Measurements from ENCODE around the gene MT1M. TPM values are rescaled to one million over a fixed set of nuclear protein-coding genes. Genes with fewer than 3 reads are reported as not detected.

MT1M gene
- total RNA-seq, 1 donor from 2014 or later: not detected

DNA sequence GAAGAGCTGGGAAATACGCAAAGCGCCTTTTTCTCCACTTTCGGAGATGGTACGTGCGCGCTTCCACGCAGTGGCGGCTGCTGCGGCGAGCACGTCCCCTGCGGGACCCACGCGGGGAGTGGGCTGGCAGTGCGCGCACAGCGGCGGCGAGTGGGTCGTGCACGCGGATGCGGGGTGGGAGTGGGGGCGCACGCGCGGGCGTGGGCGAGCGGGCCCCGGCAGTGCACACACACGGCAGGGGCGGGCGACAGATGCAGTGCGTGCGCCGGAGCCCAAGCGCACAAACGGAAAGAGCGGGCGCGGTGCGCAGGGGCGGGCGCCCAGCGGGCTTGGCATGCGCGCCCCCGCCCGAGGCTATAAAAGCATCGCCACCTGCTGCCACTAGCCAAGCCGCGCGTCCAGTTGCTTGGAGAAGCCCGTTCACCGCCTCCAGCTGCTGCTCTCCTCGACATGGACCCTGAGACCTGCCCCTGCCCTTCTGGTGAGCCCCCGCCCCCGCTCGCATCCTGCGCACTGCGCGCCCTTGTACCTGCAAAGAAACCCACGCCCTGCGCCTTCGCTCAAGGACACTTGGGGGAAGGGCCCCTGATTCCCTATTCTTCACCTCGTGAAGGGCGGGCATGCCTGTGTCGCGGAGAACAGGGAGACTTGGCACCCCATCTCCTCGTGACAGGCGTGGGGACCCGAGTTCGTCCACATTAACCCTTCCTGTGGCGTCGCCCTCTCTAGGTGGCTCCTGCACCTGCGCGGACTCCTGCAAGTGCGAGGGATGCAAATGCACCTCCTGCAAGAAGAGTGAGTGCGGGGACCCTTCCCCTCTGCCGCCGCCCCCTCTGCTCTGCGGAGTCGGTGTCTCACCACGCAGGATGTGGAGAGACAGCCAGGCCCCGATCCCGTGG, 43.1 kb upstream of the MT1M start, which contains the start of gene MT3:
MT3 (plus strand) TSS at position 388 of the 899 bp plus-strand sequence; CDS start at position 451, 63 bp downstream.
- Mint-ChIP-seq H3K4me3 (peak within 1 kb of the TSS; percentile 83), H3K27me3 (ENCODE audit: low read depth) (peaks cover 91% of the 10 kb centered on the region), H3K4me1 (peaks cover 13% of the 10 kb centered on the region), H3K9me3 (no peaks in the 10 kb centered on the region), H3K36me3 (ENCODE audit: low read depth) (no peaks in the 10 kb centered on the region), H3K27ac (ENCODE audit: unreplicated experiment) (no peak within 1 kb of the TSS)
- no peak for DNase-seq (ENCODE audit: low read depth, low spot score)
- TF ChIP-seq, protein P1, sequence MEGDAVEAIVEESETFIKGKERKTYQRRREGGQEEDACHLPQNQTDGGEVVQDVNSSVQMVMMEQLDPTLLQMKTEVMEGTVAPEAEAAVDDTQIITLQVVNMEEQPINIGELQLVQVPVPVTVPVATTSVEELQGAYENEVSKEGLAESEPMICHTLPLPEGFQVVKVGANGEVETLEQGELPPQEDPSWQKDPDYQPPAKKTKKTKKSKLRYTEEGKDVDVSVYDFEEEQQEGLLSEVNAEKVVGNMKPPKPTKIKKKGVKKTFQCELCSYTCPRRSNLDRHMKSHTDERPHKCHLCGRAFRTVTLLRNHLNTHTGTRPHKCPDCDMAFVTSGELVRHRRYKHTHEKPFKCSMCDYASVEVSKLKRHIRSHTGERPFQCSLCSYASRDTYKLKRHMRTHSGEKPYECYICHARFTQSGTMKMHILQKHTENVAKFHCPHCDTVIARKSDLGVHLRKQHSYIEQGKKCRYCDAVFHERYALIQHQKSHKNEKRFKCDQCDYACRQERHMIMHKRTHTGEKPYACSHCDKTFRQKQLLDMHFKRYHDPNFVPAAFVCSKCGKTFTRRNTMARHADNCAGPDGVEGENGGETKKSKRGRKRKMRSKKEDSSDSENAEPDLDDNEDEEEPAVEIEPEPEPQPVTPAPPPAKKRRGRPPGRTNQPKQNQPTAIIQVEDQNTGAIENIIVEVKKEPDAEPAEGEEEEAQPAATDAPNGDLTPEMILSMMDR (conservative IDR thresholded peaks at IDR 0.05): no peak

- Mint-ChIP-seq H3K27me3 (ENCODE audit: low read depth) (peaks cover 83% of the 10 kb centered on the region), H3K36me3 (ENCODE audit: low read depth) (no peaks in the 10 kb centered on the region), H3K4me1 (peaks cover 13% of the 10 kb centered on the region), H3K27ac (ENCODE audit: unreplicated experiment) (no peak overlapping the region), H3K9me3 (no peaks in the 10 kb centered on the region), H3K4me3 (no peak overlapping the region)
- TF ChIP-seq, protein P1 (conservative IDR thresholded peaks at IDR 0.05): no peak
- DNase-seq (ENCODE audit: low read depth, low spot score): no peak
Measured at GRCh38 chr16:56591377-56592060, 40.9 kb upstream of the MT1M start.

- Mint-ChIP-seq H3K4me1 (peaks cover 12% of the 10 kb centered on the region), H3K9me3 (peaks cover 3% of the 10 kb centered on the region), H3K27ac (ENCODE audit: unreplicated experiment) (no peak overlapping the region), H3K27me3 (ENCODE audit: low read depth) (peaks cover 78% of the 10 kb centered on the region), H3K36me3 (ENCODE audit: low read depth) (no peaks in the 10 kb centered on the region), H3K4me3 (no peak overlapping the region)
- TF ChIP-seq, protein P1 (conservative IDR thresholded peaks at IDR 0.05): no peak
- no peak for DNase-seq (ENCODE audit: low read depth, low spot score)
Measured at GRCh38 chr16:56593573-56594291, 38.7 kb upstream of the MT1M start.

DNA sequence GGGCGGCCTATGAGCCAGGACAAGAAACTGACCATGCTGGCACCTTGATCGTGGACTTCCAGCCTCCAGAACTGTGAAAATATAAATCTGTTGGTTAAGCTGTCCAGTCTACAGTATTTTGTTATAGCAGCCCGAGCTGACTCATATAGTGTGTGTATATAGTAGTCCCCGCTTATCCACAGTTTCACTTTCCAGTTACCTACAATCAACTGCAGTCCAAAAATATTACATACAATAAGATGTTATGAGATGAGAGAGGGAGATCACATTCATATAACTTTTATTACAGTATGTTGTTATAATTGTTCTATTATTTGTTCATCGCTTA, 38.2 kb upstream of the MT1M start:
- DNase-seq (ENCODE audit: low read depth, low spot score): no peak
- Mint-ChIP-seq H3K4me3 (no peak overlapping the region), H3K4me1 (peaks cover 9% of the 10 kb centered on the region), H3K9me3 (peaks cover 3% of the 10 kb centered on the region), H3K27ac (ENCODE audit: unreplicated experiment) (no peak overlapping the region), H3K36me3 (ENCODE audit: low read depth) (no peaks in the 10 kb centered on the region), H3K27me3 (ENCODE audit: low read depth) (peaks cover 72% of the 10 kb centered on the region)
- TF ChIP-seq, protein P1 (conservative IDR thresholded peaks at IDR 0.05): no peak

DNA sequence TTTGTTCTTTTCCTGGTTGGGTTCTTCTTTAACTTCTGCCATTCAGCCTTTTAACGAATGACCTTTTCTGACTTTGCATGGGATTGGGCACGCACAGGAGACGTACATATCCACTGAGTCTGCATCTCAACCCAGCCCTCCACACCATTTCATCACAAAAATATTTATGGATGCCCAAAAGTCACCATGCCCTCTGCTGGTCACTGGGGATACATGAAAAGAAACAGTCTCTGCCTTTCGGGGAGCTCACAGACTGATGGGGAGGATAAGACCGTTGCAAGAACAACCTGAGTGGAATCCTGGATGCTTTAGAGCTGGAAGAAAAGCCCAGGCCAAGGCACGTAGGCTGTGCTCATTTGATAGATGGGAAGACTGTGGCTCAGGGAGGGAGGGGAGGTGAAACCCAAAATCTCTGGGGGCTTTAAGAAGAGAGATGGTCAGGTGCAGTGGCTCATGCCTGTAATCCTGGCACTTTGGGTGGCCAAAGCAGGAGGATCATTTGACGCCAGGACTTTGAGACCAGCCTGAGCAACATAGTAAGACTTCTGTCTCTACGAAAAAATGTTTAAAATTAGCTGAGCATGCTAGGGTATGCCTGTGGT, 32.0 kb upstream of the MT1M start:
- H3K4me3 Mint-ChIP-seq: no peak overlapping the region
- TF ChIP-seq, protein P1 (conservative IDR thresholded peaks at IDR 0.05): peak; percentile 66
- peak; percentile 35 for DNase-seq (ENCODE audit: low read depth, low spot score)

More for the DNA sequence above, 32.0 kb upstream of the MT1M start:
- H3K27ac Mint-ChIP-seq (ENCODE audit: unreplicated experiment): no peak overlapping the region
- H3K36me3 Mint-ChIP-seq (ENCODE audit: low read depth): no peaks in the 10 kb centered on the region
- H3K27me3 Mint-ChIP-seq (ENCODE audit: low read depth): peaks cover 32% of the 10 kb centered on the region
- H3K4me1 Mint-ChIP-seq: peaks cover 6% of the 10 kb centered on the region
- peaks cover 3% of the 10 kb centered on the region for H3K9me3 Mint-ChIP-seq
